ENCODE measurements around the gene NUMB. TPM values are rescaled to one million over a fixed set of nuclear protein-coding genes. Genes with fewer than 3 reads are reported as not detected.

Gene NUMB
- total RNA-seq, 1 experiment from 2014 or later = 46.5 TPM

GRCh38 chr14:73466861-73467260 is 8.5 kb upstream of the NUMB start:
- Histone ChIP-seq H4K20me1 (ENCODE audit: control insufficient read depth, insufficient read depth, insufficient read length) (no peaks in the 10 kb centered on the region), H3K27ac (ENCODE audit: insufficient read length, low read depth, low read length) (no peak overlapping the region), H3K9ac (ENCODE audit: extremely low read depth, insufficient read length, low read length) (no peak overlapping the region), H2BK12ac (ENCODE audit: insufficient read length, low read depth, low read length) (no peak overlapping the region), H3K23me2 (ENCODE audit: insufficient read length, low read depth, low read length, poor library complexity, severe bottlenecking) (no peaks in the 10 kb centered on the region), H2AFZ (ENCODE audit: low read length) (no peak overlapping the region), H4K5ac (ENCODE audit: insufficient read length, low read depth, low read length) (no peak overlapping the region), H3K4me1 (ENCODE audit: insufficient read depth, low read length) (no peaks in the 10 kb centered on the region), H3K56ac (ENCODE audit: insufficient read length, low read depth, low read length) (no peak overlapping the region), H2BK20ac (ENCODE audit: low read depth, low read length, poor library complexity, severe bottlenecking) (no peak overlapping the region), H3K79me1 (ENCODE audit: insufficient read depth, low read depth, low read length, poor library complexity, severe bottlenecking) (no peaks in the 10 kb centered on the region), H2BK120ac (ENCODE audit: low read depth, low read length, poor library complexity, severe bottlenecking) (no peak overlapping the region), H2BK15ac (ENCODE audit: low read depth, low read length) (no peak overlapping the region), H4K91ac (ENCODE audit: insufficient read length, low read depth, low read length) (no peak overlapping the region), H3K4ac (ENCODE audit: low read depth, low read length) (no peak overlapping the region), H3K79me2 (ENCODE audit: insufficient read depth, low read length) (no peaks in the 10 kb centered on the region), H3K14ac (ENCODE audit: insufficient read depth, low read length) (no peak overlapping the region), H2AK5ac (ENCODE audit: insufficient read length, low read length) (no peak overlapping the region), H3K23ac (ENCODE audit: insufficient read length, low read depth, low read length) (no peak overlapping the region), H3K4me2 (ENCODE audit: insufficient read depth, insufficient read length, low read length) (no peak overlapping the region), H3T11ph (ENCODE audit: low read length) (no peak overlapping the region), H3K27me3 (ENCODE audit: insufficient read depth, low read length) (no peaks in the 10 kb centered on the region), H2BK5ac (ENCODE audit: insufficient read length, low read length) (no peak overlapping the region), H3K9me3 (ENCODE audit: control insufficient read depth, low read depth, low read length) (no peaks in the 10 kb centered on the region), H4K8ac (replicated peaks; ENCODE audit: insufficient read length, low read depth, low read length) (no peak overlapping the region), H3K18ac (ENCODE audit: insufficient read length, low read depth, low read length) (no peak overlapping the region)
- Mint-ChIP-seq H3K4me3 (no peak overlapping the region), H3K4me1 (peaks cover 16 to 18% of the 10 kb centered on the region in 2 experiments), H3K36me3 (ENCODE audit: insufficient read depth in 1 of 3, low read depth in 3 of 3) (no peaks in the 10 kb centered on the region), H3K9me3 (no peaks in the 10 kb centered on the region), H3K27ac (no peak overlapping the region), H3K27me3 (ENCODE audit: low read depth) (no peaks in the 10 kb centered on the region)
- WGBS (ENCODE audit: extremely low coverage, insufficient read length, low lambda C conversion rate) = no CpG with 5 or more reads among the region's 4 CpGs
- no peak for TF ChIP-seq CTCF (conservative IDR thresholded peaks at IDR 0.05)
- no peak for DNase-seq
